ENCODE results near the gene ZNF276. TPM values are rescaled to one million over a fixed set of nuclear protein-coding genes. Genes with fewer than 3 reads are reported as not detected.
A peak's percentile ranks its signal among the peaks of the same experiment; 100 is the strongest.
"Not testable (repeated sequence)": the region's sequence is repeated elsewhere in the genome, so short reads cannot be mapped to it uniquely, and the experiment has no call there.

Gene ZNF276
- total RNA-seq: 10 to 100 TPM; 19.2 to 48.5 (median 31.2) TPM

GRCh38 chr16:89720813-89721545 lies at the start of gene ZNF276, which contains the start of gene VPS9D1:
TSS of gene ZNF276 (plus strand) at chr16:89721537. CDS start at chr16:89721641, 104 bp downstream.
TSS of gene VPS9D1 (minus strand) at chr16:89720898. CDS start at chr16:89720861, 37 bp downstream.
- peak within 1 kb of the TSS; percentile 93 to 96 for H3K27ac ChIP-seq

GRCh38 chr16:89671565-89671964 lies 49.8 kb upstream of the ZNF276 start:
- H3K4me3 ChIP-seq; H3K27ac ChIP-seq; DNase-seq (ENCODE audit: low spot score in 2 of 2); H3K27me3 ChIP-seq; H3K9me3 ChIP-seq; intact Hi-C loops (cut with DNase I; ENCODE audit: low total_unique reads); H3K36me3 ChIP-seq; H3K4me1 ChIP-seq: not testable (repeated sequence)

More at GRCh38 chr16:89720813-89721545, at the start of gene ZNF276, which contains the start of gene VPS9D1:
- Histone ChIP-seq H3K4me1 (peaks cover 12 to 14% of the 10 kb centered on the region in 2 donors), H3K27me3 (no peaks in the 10 kb centered on the region), H3K9me3 (no peaks in the 10 kb centered on the region), H3K36me3 (no peaks in the 10 kb centered on the region), H3K4me3 (peak within 1 kb of the TSS; percentile 78 to 92 (median 91))
- peak; percentile 46 to 63 (median 55) for TF ChIP-seq POLR2AphosphoS5 (IDR thresholded peaks at IDR 0.05)
- TF ChIP-seq CTCF (IDR thresholded peaks at IDR 0.05): no peak
- intact Hi-C loops (cut with DNase I; ENCODE audit: low total_unique reads): no loop called here
- peak; percentile 61 to 67 for DNase-seq (ENCODE audit: low spot score in 2 of 2)

GRCh38 chr16:89672177-89672941 lies 49.0 kb upstream of the ZNF276 start:
- intact Hi-C loops (cut with DNase I; ENCODE audit: low total_unique reads): no loop called here
- no peaks in the 10 kb centered on the region for H3K36me3 ChIP-seq
- no peak for DNase-seq (ENCODE audit: low spot score in 2 of 2)
- H3K9me3 ChIP-seq: no peaks in the 10 kb centered on the region
- H3K27me3 ChIP-seq: no peaks in the 10 kb centered on the region
- H3K4me3 ChIP-seq: no peak overlapping the region
- H3K4me1 ChIP-seq: no peaks in the 10 kb centered on the region
- peak overlapping the region in 1 of 2 donors; percentile 48 for H3K27ac ChIP-seq
- TF ChIP-seq POLR2AphosphoS5 (IDR thresholded peaks at IDR 0.05): no peak
- no peak for TF ChIP-seq CTCF (IDR thresholded peaks at IDR 0.05)
- TF ChIP-seq POLR2A (IDR thresholded peaks at IDR 0.05): no peak

- no peaks in the 10 kb centered on the region for H3K36me3 ChIP-seq
- no peak for TF ChIP-seq POLR2AphosphoS5 (IDR thresholded peaks at IDR 0.05)
- TF ChIP-seq POLR2A (IDR thresholded peaks at IDR 0.05): no peak
- TF ChIP-seq CTCF (IDR thresholded peaks at IDR 0.05): no peak
- no peak for DNase-seq (ENCODE audit: low spot score in 2 of 2)
- H3K27ac ChIP-seq: no peak overlapping the region
- no peaks in the 10 kb centered on the region for H3K9me3 ChIP-seq
- no peaks in the 10 kb centered on the region for H3K27me3 ChIP-seq
- no peaks in the 10 kb centered on the region for H3K4me1 ChIP-seq
- no peak overlapping the region for H3K4me3 ChIP-seq
- intact Hi-C loops (cut with DNase I; ENCODE audit: low total_unique reads): no loop called here
Observed at GRCh38 chr16:89678258-89678657, 43.1 kb upstream of the ZNF276 start.

GRCh38 chr16:89685916-89686315 lies 35.4 kb upstream of the ZNF276 start:
- Histone ChIP-seq H3K27me3 (no peaks in the 10 kb centered on the region), H3K27ac (no peak overlapping the region), H3K36me3 (no peaks in the 10 kb centered on the region), H3K4me1 (peaks cover 7% of the 10 kb centered on the region in 2 donors), H3K4me3 (peak overlapping the region in 2 of 3 donors; percentile 77 to 87), H3K9me3 (no peaks in the 10 kb centered on the region)
- intact Hi-C loops (cut with DNase I; ENCODE audit: low total_unique reads): no loop called here
- DNase-seq (ENCODE audit: low spot score in 2 of 2): no peak
- TF ChIP-seq CTCF (IDR thresholded peaks at IDR 0.05) (no peak), POLR2AphosphoS5 (IDR thresholded peaks at IDR 0.05) (no peak), POLR2A (IDR thresholded peaks at IDR 0.05) (no peak)
